WERI-Rb-1 (cell line): ENCODE data around the gene RBM10.

Experiments used
- DNase-seq: peaks from one replicate; pipeline ENCODE4 v3.0.0-alpha.2; 2020
- H3K27ac ChIP-seq: fragments of 250-450 bp; sonication (Bioruptor Pico); 2 replicates; pipeline ENCODE4 v1.5.1; 2020; ENCODE audit warnings: mild to moderate bottlenecking, moderate library complexity
- H3K27me3 ChIP-seq: fragments of 250-450 bp; sonication (Bioruptor Pico); 2 replicates; pipeline ENCODE4 v1.5.1; 2021; ENCODE audit warnings: mild to moderate bottlenecking, low read depth, moderate library complexity; ENCODE audit not compliant: insufficient read depth, severe bottlenecking
- H3K36me3 ChIP-seq: fragments of 250-450 bp; sonication (Bioruptor Pico); 2 replicates; pipeline ENCODE4 v1.5.1; 2020; ENCODE audit warnings: mild to moderate bottlenecking, moderate library complexity
- H3K4me3 ChIP-seq: 2 replicates; pipeline ENCODE4 v1.5.1; 2011; ENCODE audit warnings: low read depth, mild to moderate bottlenecking, control low read depth, low read length
- H3K9me3 ChIP-seq: fragments of 250-450 bp; sonication (Bioruptor Pico); 2 replicates; pipeline ENCODE4 v1.5.1; 2021; ENCODE audit warnings: mild to moderate bottlenecking, moderate library complexity; ENCODE audit not compliant: severe bottlenecking
- CTCF ChIP-seq: IDR thresholded peaks from 2 replicates; pipeline ENCODE4 v1.5.1; 2011; ENCODE audit warnings: low read depth, mild to moderate bottlenecking, control low read depth, inconsistent platforms, low read length

RBM10 gene

GRCh38 chrX:47197526-47197925 is 52.5 kb downstream of the RBM10 start:
- Histone ChIP-seq H3K27me3 (peaks cover 7% of the 10 kb centered on the region), H3K9me3 (no peaks in the 10 kb centered on the region), H3K27ac (no peak overlapping the region), H3K36me3 (peaks cover 72% of the 10 kb centered on the region), H3K4me3 (no peak overlapping the region)
- DNase-seq: no peak
- TF ChIP-seq CTCF: no peak

- TF ChIP-seq CTCF: no peak
- Histone ChIP-seq H3K9me3 (no peaks in the 10 kb centered on the region), H3K36me3 (peaks cover 78% of the 10 kb centered on the region), H3K27me3 (peaks cover under 1% of the 10 kb centered on the region), H3K4me3 (no peak overlapping the region), H3K27ac (no peak overlapping the region)
- no peak for DNase-seq
These were observed 53.1 kb downstream of the RBM10 start for GRCh38 chrX:47198026-47198686.

- peaks cover 81% of the 10 kb centered on the region for H3K36me3 ChIP-seq
- no peak for DNase-seq
- TF ChIP-seq CTCF: no peak
- no peak overlapping the region for H3K27ac ChIP-seq
- no peaks in the 10 kb centered on the region for H3K27me3 ChIP-seq
- no peak overlapping the region for H3K4me3 ChIP-seq
- no peaks in the 10 kb centered on the region for H3K9me3 ChIP-seq
These were observed 53.7 kb downstream of the RBM10 start for GRCh38 chrX:47198687-47199080.

DNA sequence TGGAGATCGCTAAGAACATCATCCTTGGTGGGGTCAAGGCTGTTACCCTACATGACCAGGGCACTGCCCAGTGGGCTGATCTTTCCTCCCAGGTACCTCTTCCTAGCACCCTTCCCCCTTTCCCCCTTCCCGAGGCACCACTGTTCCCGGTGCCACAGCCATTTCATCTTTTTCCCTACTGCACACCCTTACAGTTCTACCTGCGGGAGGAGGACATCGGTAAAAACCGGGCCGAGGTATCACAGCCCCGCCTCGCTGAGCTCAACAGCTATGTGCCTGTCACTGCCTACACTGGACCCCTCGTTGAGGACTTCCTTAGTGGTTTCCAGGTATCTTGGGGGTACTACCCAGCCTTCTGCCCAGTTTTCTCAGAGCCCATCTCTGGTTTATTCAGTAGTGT is 54.3 kb downstream of the RBM10 start:
- Histone ChIP-seq H3K27ac (no peak overlapping the region), H3K9me3 (no peaks in the 10 kb centered on the region), H3K36me3 (peaks cover 80% of the 10 kb centered on the region)

GRCh38 chrX:47200385-47201150 is 55.5 kb downstream of the RBM10 start:
- no peaks in the 10 kb centered on the region for H3K27me3 ChIP-seq
- no peak overlapping the region for H3K4me3 ChIP-seq
- peaks cover 90% of the 10 kb centered on the region for H3K36me3 ChIP-seq
- 0 out of 2 replicates have a peak, but pooled peaks have one; percentile 10 for TF ChIP-seq CTCF
- no peaks in the 10 kb centered on the region for H3K9me3 ChIP-seq
- DNase-seq: no peak
- H3K27ac ChIP-seq: no peak overlapping the region

More for the DNA sequence above, 54.3 kb downstream of the RBM10 start:
- no peak for DNase-seq
- no peak for TF ChIP-seq CTCF
- no peaks in the 10 kb centered on the region for H3K27me3 ChIP-seq
- H3K4me3 ChIP-seq: no peak overlapping the region
